ENCODE results near the gene HLA-DPA1.

Gene HLA-DPA1

DNA sequence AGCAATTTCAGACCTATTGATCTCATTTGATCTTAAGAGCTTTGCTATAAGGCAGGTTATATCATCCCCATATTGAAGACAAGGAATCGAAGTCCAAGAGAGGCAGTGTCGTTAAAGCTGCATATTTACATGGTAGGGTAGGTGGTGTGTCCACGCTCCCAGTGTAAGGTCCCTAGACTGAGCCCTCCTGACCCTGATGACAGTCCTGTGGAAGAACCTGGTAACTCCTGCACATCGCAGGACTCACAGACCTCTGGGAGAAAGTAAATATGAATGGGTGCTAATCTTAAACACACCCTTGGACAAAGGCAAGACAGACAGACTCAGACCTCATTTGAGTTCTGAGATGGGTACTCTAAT, 1.7 kb upstream of the HLA-DPA1 start:
- no peak for ATAC-seq (ENCODE audit: insufficient read depth, low read depth)
- no peak overlapping the region for H2AFZ ChIP-seq (ENCODE audit: low read depth, low read length)
- TF ChIP-seq, protein P1, sequence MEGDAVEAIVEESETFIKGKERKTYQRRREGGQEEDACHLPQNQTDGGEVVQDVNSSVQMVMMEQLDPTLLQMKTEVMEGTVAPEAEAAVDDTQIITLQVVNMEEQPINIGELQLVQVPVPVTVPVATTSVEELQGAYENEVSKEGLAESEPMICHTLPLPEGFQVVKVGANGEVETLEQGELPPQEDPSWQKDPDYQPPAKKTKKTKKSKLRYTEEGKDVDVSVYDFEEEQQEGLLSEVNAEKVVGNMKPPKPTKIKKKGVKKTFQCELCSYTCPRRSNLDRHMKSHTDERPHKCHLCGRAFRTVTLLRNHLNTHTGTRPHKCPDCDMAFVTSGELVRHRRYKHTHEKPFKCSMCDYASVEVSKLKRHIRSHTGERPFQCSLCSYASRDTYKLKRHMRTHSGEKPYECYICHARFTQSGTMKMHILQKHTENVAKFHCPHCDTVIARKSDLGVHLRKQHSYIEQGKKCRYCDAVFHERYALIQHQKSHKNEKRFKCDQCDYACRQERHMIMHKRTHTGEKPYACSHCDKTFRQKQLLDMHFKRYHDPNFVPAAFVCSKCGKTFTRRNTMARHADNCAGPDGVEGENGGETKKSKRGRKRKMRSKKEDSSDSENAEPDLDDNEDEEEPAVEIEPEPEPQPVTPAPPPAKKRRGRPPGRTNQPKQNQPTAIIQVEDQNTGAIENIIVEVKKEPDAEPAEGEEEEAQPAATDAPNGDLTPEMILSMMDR (IDR thresholded peaks at IDR 0.05; ENCODE audit: borderline replicate concordance, extremely low read depth, low read length, poor library complexity, severe bottlenecking): no peak
- TF ChIP-seq EZH2 (IDR thresholded peaks at IDR 0.05; ENCODE audit: borderline replicate concordance, low read depth, low read length, severe bottlenecking): no peak

GRCh38 chr6:33072508-33073100, 845 bp downstream of the HLA-DPA1 start:
- no peak overlapping the region for H3K4me2 ChIP-seq (ENCODE audit: insufficient read depth, low read length)

More for the DNA sequence above, 1.7 kb upstream of the HLA-DPA1 start:
- peaks cover 55% of the 10 kb centered on the region for H3K27me3 ChIP-seq (ENCODE audit: insufficient read depth, low read length, poor library complexity)
- DNase-seq: no peak
- 0 out of 2 replicates have a peak, but pooled peaks cover 2% of the 10 kb centered on the region for H4K20me1 ChIP-seq (ENCODE audit: insufficient read depth, low read length)
- H3K4me1 ChIP-seq (ENCODE audit: insufficient read depth, low read length): no peaks in the 10 kb centered on the region
- no peak overlapping the region for H3K4me3 ChIP-seq (ENCODE audit: low read depth in 1 of 2, low read length in 2 of 2)
- no peaks in the 10 kb centered on the region for H3K36me3 ChIP-seq (ENCODE audit: insufficient read depth, low read length)
- H3K9me3 ChIP-seq (ENCODE audit: insufficient read depth, low read length, severe bottlenecking): no peaks in the 10 kb centered on the region
- H3K79me2 ChIP-seq (ENCODE audit: insufficient read depth, low read length): no peaks in the 10 kb centered on the region
- H3K27ac ChIP-seq (ENCODE audit: low read length): no peak overlapping the region
- H3K9ac ChIP-seq (ENCODE audit: low read depth, low read length): no peak overlapping the region
- no peak overlapping the region for H3K4me2 ChIP-seq (ENCODE audit: insufficient read depth, low read length)

DNA sequence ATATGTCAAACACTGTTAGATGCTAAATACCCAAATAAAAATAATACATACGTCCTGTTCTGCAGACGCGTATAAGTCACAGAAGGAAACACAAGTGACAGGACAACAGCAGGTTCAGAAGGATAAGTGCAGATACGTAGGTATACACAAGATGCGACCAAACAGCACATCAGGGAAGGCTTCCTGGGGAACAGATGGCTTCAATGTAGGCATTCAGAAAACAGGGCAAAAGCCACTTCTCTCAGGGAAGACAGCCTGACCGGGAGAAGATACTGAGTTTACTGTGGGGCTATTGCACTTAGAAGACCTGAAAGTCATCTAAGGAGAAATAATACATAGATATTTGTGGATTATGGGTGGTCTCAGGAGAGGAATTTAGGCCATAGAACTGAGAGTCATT, 1.9 kb downstream of the HLA-DPA1 start:
- no peak overlapping the region for H3K9ac ChIP-seq (ENCODE audit: low read depth, low read length)
- no peaks in the 10 kb centered on the region for H3K9me3 ChIP-seq (ENCODE audit: insufficient read depth, low read length, severe bottlenecking)
- TF ChIP-seq EZH2 (IDR thresholded peaks at IDR 0.05; ENCODE audit: borderline replicate concordance, low read depth, low read length, severe bottlenecking): no peak
- TF ChIP-seq, protein P1 (IDR thresholded peaks at IDR 0.05; ENCODE audit: borderline replicate concordance, extremely low read depth, low read length, poor library complexity, severe bottlenecking): no peak
- no peaks in the 10 kb centered on the region for H4K20me1 ChIP-seq (ENCODE audit: insufficient read depth, low read length)
- no peak overlapping the region for H3K4me3 ChIP-seq (ENCODE audit: low read depth in 1 of 2, low read length in 2 of 2)
- peaks cover 63% of the 10 kb centered on the region for H3K27me3 ChIP-seq (ENCODE audit: insufficient read depth, low read length, poor library complexity)
- H3K4me2 ChIP-seq (ENCODE audit: insufficient read depth, low read length): no peak overlapping the region
- ATAC-seq (ENCODE audit: insufficient read depth, low read depth) (no peak), DNase-seq (no peak)
- H2AFZ ChIP-seq (ENCODE audit: low read depth, low read length): no peak overlapping the region
- H3K4me1 ChIP-seq (ENCODE audit: insufficient read depth, low read length): no peaks in the 10 kb centered on the region
- H3K27ac ChIP-seq (ENCODE audit: low read length): no peak overlapping the region
- no peaks in the 10 kb centered on the region for H3K79me2 ChIP-seq (ENCODE audit: insufficient read depth, low read length)
- H3K36me3 ChIP-seq (ENCODE audit: insufficient read depth, low read length): no peaks in the 10 kb centered on the region

More at GRCh38 chr6:33072508-33073100, 845 bp downstream of the HLA-DPA1 start:
- DNase-seq (no peak), ATAC-seq (ENCODE audit: insufficient read depth, low read depth) (no peak)
- no peaks in the 10 kb centered on the region for H3K79me2 ChIP-seq (ENCODE audit: insufficient read depth, low read length)
- H3K4me1 ChIP-seq (ENCODE audit: insufficient read depth, low read length): no peaks in the 10 kb centered on the region
- H2AFZ ChIP-seq (ENCODE audit: low read depth, low read length): no peak overlapping the region
- no peaks in the 10 kb centered on the region for H3K9me3 ChIP-seq (ENCODE audit: insufficient read depth, low read length, severe bottlenecking)
- no peak overlapping the region for H3K4me3 ChIP-seq (ENCODE audit: low read depth in 1 of 2, low read length in 2 of 2)
- H3K36me3 ChIP-seq (ENCODE audit: insufficient read depth, low read length): no peaks in the 10 kb centered on the region
- H3K27me3 ChIP-seq (ENCODE audit: insufficient read depth, low read length, poor library complexity): peaks cover 56% of the 10 kb centered on the region
- TF ChIP-seq, protein P1 (IDR thresholded peaks at IDR 0.05; ENCODE audit: borderline replicate concordance, extremely low read depth, low read length, poor library complexity, severe bottlenecking): no peak
- no peak overlapping the region for H3K27ac ChIP-seq (ENCODE audit: low read length)
- H4K20me1 ChIP-seq (ENCODE audit: insufficient read depth, low read length): no peaks in the 10 kb centered on the region
- H3K9ac ChIP-seq (ENCODE audit: low read depth, low read length): no peak overlapping the region

- Histone ChIP-seq H3K36me3 (ENCODE audit: insufficient read depth, low read length) (no peaks in the 10 kb centered on the region), H3K79me2 (ENCODE audit: insufficient read depth, low read length) (no peaks in the 10 kb centered on the region), H3K9ac (ENCODE audit: low read depth, low read length) (no peak overlapping the region)
These were observed 2.5 kb downstream of the HLA-DPA1 start for GRCh38 chr6:33070909-33071308.

More at GRCh38 chr6:33070909-33071308, 2.5 kb downstream of the HLA-DPA1 start:
- H2AFZ ChIP-seq (ENCODE audit: low read depth, low read length): no peak overlapping the region
- no peak overlapping the region for H3K27ac ChIP-seq (ENCODE audit: low read length)
- H3K4me3 ChIP-seq (ENCODE audit: low read depth in 1 of 2, low read length in 2 of 2): no peak overlapping the region
- no peak for TF ChIP-seq EZH2 (IDR thresholded peaks at IDR 0.05; ENCODE audit: borderline replicate concordance, low read depth, low read length, severe bottlenecking)
- TF ChIP-seq, protein P1 (IDR thresholded peaks at IDR 0.05; ENCODE audit: borderline replicate concordance, extremely low read depth, low read length, poor library complexity, severe bottlenecking): no peak
- H3K4me1 ChIP-seq (ENCODE audit: insufficient read depth, low read length): no peaks in the 10 kb centered on the region
- DNase-seq (no peak), ATAC-seq (ENCODE audit: insufficient read depth, low read depth) (no peak)
- H3K4me2 ChIP-seq (ENCODE audit: insufficient read depth, low read length): no peak overlapping the region
- H3K9me3 ChIP-seq (ENCODE audit: insufficient read depth, low read length, severe bottlenecking): no peaks in the 10 kb centered on the region
- no peaks in the 10 kb centered on the region for H4K20me1 ChIP-seq (ENCODE audit: insufficient read depth, low read length)
- H3K27me3 ChIP-seq (ENCODE audit: insufficient read depth, low read length, poor library complexity): peaks cover 61% of the 10 kb centered on the region

All from DND-41 (cell line).